Naive thymus-derived CD4-positive, alpha-beta T cell (primary cell): ENCODE measurements around the gene TMEM243. TPM values are rescaled to one million over a fixed set of nuclear protein-coding genes. Genes with fewer than 3 reads are reported as not detected.

Source experiments
- ATAC-seq: fragments of 150-1000 bp; cut with Tn5 transposase; 2 replicates; pipeline ENCODE4 v1.10.0; 2021; ENCODE audit warnings: mild to moderate bottlenecking, moderate library complexity
- CTCF ChIA-PET: fragments of 350-600 bp; sonication (Branson Sonifier 250); formaldehyde crosslinking; loops from one replicate; lab custom pipeline; 2021; ENCODE audit warnings: antibody characterized with exemption; lab: Charles Lee
- POLR2A ChIA-PET: fragments of 350-600 bp; sonication (Branson Sonifier 250); formaldehyde crosslinking; loops from one replicate; lab custom pipeline; 2021; ENCODE audit warnings: antibody characterized with exemption, inconsistent platforms; lab: Charles Lee
- DNase-seq, 9 donors: peaks; one replicate each; pipeline versions ENCODE4 v3.0.0 to v3.0.0-alpha.2; 2020 to 2022; ENCODE audit warnings: mixed read lengths in 1 of 9
- H3K27ac ChIP-seq: one replicate; pipeline ENCODE4 v1.7.0; 2013; ENCODE audit warnings: mild to moderate bottlenecking, low read depth, low read length, moderate library complexity
- H3K27me3 ChIP-seq, 2 donors: one replicate each; pipeline ENCODE4 v1.7.0; 2013; ENCODE audit warnings: low read length in 2 of 2, mild to moderate bottlenecking in 2 of 2, moderate library complexity in 2 of 2; ENCODE audit not compliant: control insufficient read depth in 2 of 2, insufficient read depth in 2 of 2
- H3K36me3 ChIP-seq, 3 experiments: 1 replicate in 2 of 3; 2 replicates in 1 of 3; pipeline ENCODE4 v1.7.0; 2013; ENCODE audit warnings: low read length in 3 of 3, mild to moderate bottlenecking in 3 of 3, moderate library complexity in 1 of 3; ENCODE audit not compliant: insufficient read depth in 3 of 3, control insufficient read depth in 2 of 3
- H3K4me1 ChIP-seq, 2 donors: one replicate each; pipeline ENCODE4 v1.7.0; 2013; ENCODE audit warnings: low read length in 2 of 2, mild to moderate bottlenecking in 2 of 2, moderate library complexity in 1 of 2; ENCODE audit not compliant: control insufficient read depth in 2 of 2, insufficient read depth in 2 of 2
- H3K4me3 ChIP-seq: 2 replicates; pipeline ENCODE4 v1.7.0; 2013; ENCODE audit warnings: mild to moderate bottlenecking, low read length
- H3K9me3 ChIP-seq, 3 experiments: 1 replicate in 2 of 3; 2 replicates in 1 of 3; pipeline ENCODE4 v1.7.0; 2013; ENCODE audit warnings: low read length in 3 of 3; ENCODE audit not compliant: control insufficient read depth in 2 of 3
- H3K27ac Mint-ChIP-seq, 9 donors: one replicate each; pipeline ENCODE4 v1.8.0; 2020 to 2022; ENCODE audit warnings: mixed read lengths in 9 of 9, mild to moderate bottlenecking in 8 of 9, moderate library complexity in 5 of 9, inconsistent platforms in 2 of 9
- H3K27me3 Mint-ChIP-seq, 5 donors: one replicate each; pipeline ENCODE4 v1.8.0; 2021 to 2022; ENCODE audit warnings: mixed read lengths in 5 of 5, mild to moderate bottlenecking in 1 of 5
- H3K36me3 Mint-ChIP-seq, 5 donors: one replicate each; pipeline ENCODE4 v1.8.0; 2020 to 2022; ENCODE audit warnings: mixed read lengths in 5 of 5, mild to moderate bottlenecking in 3 of 5, inconsistent platforms in 1 of 5
- H3K4me1 Mint-ChIP-seq, 7 donors: one replicate each; pipeline ENCODE4 v1.8.0; 2020 to 2022; ENCODE audit warnings: mixed read lengths in 7 of 7, mild to moderate bottlenecking in 3 of 7, inconsistent platforms in 1 of 7
- H3K4me3 Mint-ChIP-seq, 10 donors: one replicate each; pipeline ENCODE4 v1.8.0; 2020 to 2022; ENCODE audit warnings: mild to moderate bottlenecking in 10 of 10, mixed read lengths in 10 of 10, moderate library complexity in 6 of 10, inconsistent platforms in 2 of 10
- H3K9me3 Mint-ChIP-seq, 11 donors: one replicate each; pipeline ENCODE4 v1.8.0; 2020 to 2022; ENCODE audit warnings: mixed read lengths in 11 of 11, mild to moderate bottlenecking in 4 of 11, inconsistent platforms in 1 of 11, moderate library complexity in 1 of 11
- intact Hi-C, 2 donors: fragments of 100-400 bp; cut with micrococcal nuclease; formaldehyde crosslinking; loops; one replicate each; pipeline ENCODE4 v1.15.1; 2023
- polyA plus RNA-seq, 2 donors: library from polyadenylated mRNA; unstranded; fragments of 300-500 nt; fragmentation: Illumina TruSeq; gene quantifications; one replicate each; pipeline ENCODE4 v1.2.3, GENCODE V29; 2021
- total RNA-seq, 6 experiments: library from RNA in 5 of 6; stranded (reverse) in 5 of 6; gene quantifications; 1 replicate in 5 of 6; 2 replicates in 1 of 6; pipeline ENCODE4 v1.2.3 and lab custom pipeline; 2021 to 2026

TMEM243 gene
- total and polyA plus RNA-seq, 7 experiments from 2014 or later: 50.0 to 153 (median 119) TPM

- Mint-ChIP-seq H3K4me3 (peak overlapping the region; percentile 87 to 99 (median 97)), H3K9me3 (peaks cover 0 to 2% (median 0%) of the 10 kb centered on the region in 11 donors), H3K27me3 (no peaks in the 10 kb centered on the region), H3K27ac (peak overlapping the region; percentile 96 to 100 (median 98)), H3K36me3 (peaks cover 0 to 9% (median 4%) of the 10 kb centered on the region in 5 donors), H3K4me1 (peaks cover 19 to 48% (median 41%) of the 10 kb centered on the region in 7 donors)
- peaks cover 24 to 25% of the 10 kb centered on the region in 2 donors for H3K4me1 ChIP-seq
- H3K9me3 ChIP-seq: no peaks in the 10 kb centered on the region
- ATAC-seq (peak; percentile 47), DNase-seq (no peak)
- ChIA-PET CTCF (interaction anchor here (1.2 kb wide), 1 partner anchor 65 kb away, joined by 3 read pairs; no protein-coding TSS in a partner anchor), POLR2A (interaction anchor here (0.6 to 12.1 kb wide), 15 partner anchors 9 to 194 kb away, joined by 3 to 188 read pairs (median 4); partner anchors contain the start of genes CROT, ELAPOR2 and TMEM243)
- intact Hi-C loops: loop anchor here (1.0 to 5.0 kb wide), 12 partner anchors 33 to 781 kb away; partner anchors contain the start of genes CROT (in 2 of the 2), DBF4 (in 2 of the 2), ELAPOR2 (in 2 of the 2) and RUNDC3B (in 2 of the 2)
- no peaks in the 10 kb centered on the region for H3K27me3 ChIP-seq
- peak overlapping the region; percentile 72 for H3K4me3 ChIP-seq
- H3K27ac ChIP-seq: peak overlapping the region; percentile 95
- H3K36me3 ChIP-seq: peaks cover 0 to 11% (median 0%) of the 10 kb centered on the region in 3 experiments
Measured at GRCh38 chr7:87151729-87152111, 67.8 kb downstream of the TMEM243 start.

GRCh38 chr7:87151002-87151728 is 68.4 kb downstream of the TMEM243 start:
- H3K27me3 Mint-ChIP-seq: no peaks in the 10 kb centered on the region
- intact Hi-C loops: loop anchor here (5.0 kb wide), 3 partner anchors 36 to 781 kb away; partner anchors contain the start of gene ADAM22 (in 1 of the 2)
- POLR2A ChIA-PET: interaction anchor here (1.0 to 12.1 kb wide), 5 partner anchors 10 to 194 kb away, joined by 3 to 188 read pairs (median 4); partner anchors contain the start of genes CROT and TMEM243
- no peak for ATAC-seq
- no peaks in the 10 kb centered on the region for H3K9me3 ChIP-seq
- H3K4me1 Mint-ChIP-seq: peaks cover 17 to 42% (median 36%) of the 10 kb centered on the region in 7 donors
- CTCF ChIA-PET: interaction anchor here (0.8 to 1.2 kb wide), 2 partner anchors 66 to 224 kb away, joined by 3 read pairs; no protein-coding TSS in a partner anchor
- H3K27me3 ChIP-seq: no peaks in the 10 kb centered on the region
- peak overlapping the region; percentile 87 to 99 (median 97) for H3K4me3 Mint-ChIP-seq
- DNase-seq: no peak
- peaks cover 0 to 2% (median 0%) of the 10 kb centered on the region in 11 donors for H3K9me3 Mint-ChIP-seq
- H3K4me3 ChIP-seq: no peak overlapping the region
- peaks cover 0 to 11% (median 0%) of the 10 kb centered on the region in 3 experiments for H3K36me3 ChIP-seq
- H3K27ac ChIP-seq: peak overlapping the region; percentile 95
- peaks cover 0 to 9% (median 4%) of the 10 kb centered on the region in 5 donors for H3K36me3 Mint-ChIP-seq
- peaks cover 18 to 21% of the 10 kb centered on the region in 2 donors for H3K4me1 ChIP-seq
- H3K27ac Mint-ChIP-seq: peak overlapping the region; percentile 96 to 100 (median 98)

GRCh38 chr7:87148332-87148955 is 71.1 kb downstream of the TMEM243 start:
- POLR2A ChIA-PET: interaction anchor here (0.9 to 12.1 kb wide), 3 partner anchors 19 to 71 kb away, joined by 3 to 188 read pairs (median 6); partner anchors contain the start of gene TMEM243

GRCh38 chr7:87147500-87147899 is 72.0 kb downstream of the TMEM243 start:
- H3K27ac Mint-ChIP-seq: peak overlapping the region in 2 of 9 donors; percentile 34 to 39
- ChIA-PET POLR2A (interaction anchor here (0.9 kb wide), 1 partner anchor 45 kb away, joined by 6 read pairs; no protein-coding TSS in a partner anchor), CTCF (interaction anchor here (0.5 kb wide), 1 partner anchor 37 kb away, joined by 3 read pairs; no protein-coding TSS in a partner anchor)
- intact Hi-C loops: no loop called here
- DNase-seq: no peak
- H3K9me3 Mint-ChIP-seq: peaks cover 0 to 2% (median 0%) of the 10 kb centered on the region in 11 donors
- no peaks in the 10 kb centered on the region for H3K4me1 ChIP-seq
- peaks cover 0 to 6% (median 0%) of the 10 kb centered on the region in 5 donors for H3K27me3 Mint-ChIP-seq
- no peak overlapping the region for H3K27ac ChIP-seq
- H3K4me3 Mint-ChIP-seq: no peak overlapping the region
- H3K36me3 Mint-ChIP-seq: no peaks in the 10 kb centered on the region
- no peaks in the 10 kb centered on the region for H3K27me3 ChIP-seq
- ATAC-seq: no peak
- H3K4me3 ChIP-seq: no peak overlapping the region
- H3K36me3 ChIP-seq: peaks cover 0 to 6% (median 0%) of the 10 kb centered on the region in 3 experiments
- H3K9me3 ChIP-seq: no peaks in the 10 kb centered on the region
- H3K4me1 Mint-ChIP-seq: peaks cover 2 to 24% (median 6%) of the 10 kb centered on the region in 7 donors

More at GRCh38 chr7:87148332-87148955, 71.1 kb downstream of the TMEM243 start:
- Histone ChIP-seq H3K36me3 (peaks cover 0 to 11% (median 0%) of the 10 kb centered on the region in 3 experiments), H3K27me3 (no peaks in the 10 kb centered on the region), H3K27ac (no peak overlapping the region), H3K4me1 (no peaks in the 10 kb centered on the region), H3K9me3 (no peaks in the 10 kb centered on the region), H3K4me3 (no peak overlapping the region)
- Mint-ChIP-seq H3K27ac (no peak overlapping the region), H3K36me3 (no peaks in the 10 kb centered on the region), H3K9me3 (peaks cover 0 to 2% (median 0%) of the 10 kb centered on the region in 11 donors), H3K4me3 (no peak overlapping the region), H3K4me1 (peaks cover 2 to 29% (median 10%) of the 10 kb centered on the region in 7 donors), H3K27me3 (peaks cover 0 to 6% (median 0%) of the 10 kb centered on the region in 5 donors)
- DNase-seq: peak in 3 of 9 donors; percentile 12 to 25 (median 12)
- intact Hi-C loops: loop anchor here (1.0 kb wide), 2 partner anchors 209 to 222 kb away; no protein-coding TSS in a partner anchor
- no peak for ATAC-seq
- CTCF ChIA-PET: interaction anchor here (0.7 to 2.0 kb wide), 9 partner anchors 8 to 224 kb away, joined by 3 to 8 read pairs (median 4); no protein-coding TSS in a partner anchor

DNA sequence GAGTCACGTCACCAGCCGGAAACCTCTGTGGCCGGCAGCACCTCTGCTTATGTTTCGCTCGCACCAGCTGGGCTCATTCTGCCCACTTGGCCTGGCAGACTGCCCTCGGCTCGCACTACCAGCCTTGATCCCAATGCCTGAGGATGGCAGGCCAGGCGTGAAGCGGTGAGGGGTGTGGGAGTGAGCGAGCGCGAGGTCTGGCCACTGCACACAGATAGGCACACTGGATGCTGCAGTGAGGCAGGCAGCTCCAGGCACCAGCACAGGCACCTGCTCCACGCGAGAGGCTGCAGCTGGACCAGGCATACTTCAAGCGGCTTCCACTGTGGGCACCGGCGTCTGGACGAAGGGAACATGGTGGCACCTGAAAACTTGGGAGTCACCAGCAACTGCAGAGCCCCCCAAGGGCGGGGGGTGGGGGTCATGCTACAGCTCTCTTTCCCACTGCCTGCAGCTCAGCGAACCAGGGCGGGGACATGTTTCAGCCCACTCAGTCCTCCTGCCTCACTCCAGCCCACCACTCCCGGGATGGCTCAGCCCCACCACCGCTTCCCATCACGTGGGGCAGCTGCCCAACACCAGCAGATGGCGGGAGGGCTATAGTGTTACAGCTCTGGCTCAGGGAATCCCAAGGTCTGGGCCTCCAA is 72.7 kb downstream of the TMEM243 start:
- no peaks in the 10 kb centered on the region for H3K9me3 ChIP-seq
- Mint-ChIP-seq H3K4me3 (no peak overlapping the region), H3K27ac (no peak overlapping the region), H3K4me1 (peaks cover 2 to 21% (median 5%) of the 10 kb centered on the region in 7 donors), H3K9me3 (peaks cover 0 to 2% (median 0%) of the 10 kb centered on the region in 11 donors), H3K36me3 (no peaks in the 10 kb centered on the region), H3K27me3 (peaks cover 0 to 6% (median 0%) of the 10 kb centered on the region in 5 donors)
- H3K4me3 ChIP-seq: no peak overlapping the region
- no peak overlapping the region for H3K27ac ChIP-seq
- H3K27me3 ChIP-seq: no peaks in the 10 kb centered on the region
- intact Hi-C loops: no loop called here
- no peaks in the 10 kb centered on the region for H3K4me1 ChIP-seq
- DNase-seq (no peak), ATAC-seq (no peak)
- ChIA-PET POLR2A (no interaction called here), CTCF (no interaction called here)
- H3K36me3 ChIP-seq: no peaks in the 10 kb centered on the region
